IMR-90 (cell line): ENCODE measurements around the gene CDKN2A.

Experiments
- CTCF ChIP-seq: conservative IDR thresholded peaks from 2 replicates; pipeline ENCODE4 v1.5.1; 2012; ENCODE audit warnings: mild to moderate bottlenecking, low read depth, low read length, improper control_type of control experiment
- MAFK ChIP-seq: IDR thresholded peaks from 2 replicates; pipeline ENCODE4 v1.6.1; 2012; ENCODE audit warnings: low read depth, low read length, improper control_type of control experiment
- NFE2L2 ChIP-seq: fragments of 150-350 bp; IDR thresholded peaks from 2 replicates; pipeline ENCODE4 v1.6.1; 2016; ENCODE audit warnings: low read depth, mild to moderate bottlenecking, low read length

- TF ChIP-seq MAFK: no peak
- peak; percentile 59 for TF ChIP-seq CTCF
- no peak for TF ChIP-seq NFE2L2
Measured at GRCh38 chr9:21965401-21965951, 28.7 kb downstream of the CDKN2A start.
